ENCODE results near the gene GDF10.

GDF10 gene

GRCh38 chr10:47356708-47357107, 56.7 kb downstream of the GDF10 start:
- H3K36me3 ChIP-seq = no peaks in the 10 kb centered on the region
- no peak overlapping the region for H3K4me3 ChIP-seq (ENCODE audit: low read depth, low read length)
- no peaks in the 10 kb centered on the region for H3K9me3 ChIP-seq
- H3K27me3 ChIP-seq = no peaks in the 10 kb centered on the region
- TF ChIP-seq CTCF (IDR thresholded peaks at IDR 0.05; ENCODE audit: low read depth, low read length) = no peak
- H3K4me1 ChIP-seq = no peaks in the 10 kb centered on the region
- no peak for DNase-seq

GRCh38 chr10:47357131-47357582, 57.2 kb downstream of the GDF10 start:
- no peaks in the 10 kb centered on the region for H3K4me1 ChIP-seq
- H3K9me3 ChIP-seq = no peaks in the 10 kb centered on the region
- no peak overlapping the region for H3K4me3 ChIP-seq (ENCODE audit: low read depth, low read length)
- DNase-seq = no peak
- no peaks in the 10 kb centered on the region for H3K27me3 ChIP-seq
- no peak for TF ChIP-seq CTCF (IDR thresholded peaks at IDR 0.05; ENCODE audit: low read depth, low read length)
- no peaks in the 10 kb centered on the region for H3K36me3 ChIP-seq

DNA sequence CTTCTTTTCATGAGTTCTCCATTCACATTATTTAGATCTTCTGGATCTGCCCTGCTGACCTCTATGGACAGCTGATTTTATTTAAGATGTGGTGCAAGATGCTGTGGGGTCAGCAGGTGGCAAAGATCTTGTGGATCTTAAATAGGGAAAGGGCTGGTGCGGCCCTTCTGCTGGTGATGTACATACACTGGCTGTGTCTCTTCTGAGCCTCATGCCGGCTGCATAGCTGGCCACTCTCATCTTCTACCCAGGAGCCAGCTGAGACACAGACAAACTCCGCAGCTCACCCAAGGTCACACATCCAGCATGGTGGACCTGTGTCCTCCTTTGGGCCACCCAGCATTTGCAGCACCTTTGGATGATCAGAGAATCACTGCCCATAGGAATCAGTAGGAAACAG, 57.9 kb downstream of the GDF10 start:
- H3K36me3 ChIP-seq = no peaks in the 10 kb centered on the region
- H3K27me3 ChIP-seq = no peaks in the 10 kb centered on the region
- no peaks in the 10 kb centered on the region for H3K4me1 ChIP-seq
- no peaks in the 10 kb centered on the region for H3K9me3 ChIP-seq
- no peak overlapping the region for H3K4me3 ChIP-seq (ENCODE audit: low read depth, low read length)
- no peak for TF ChIP-seq CTCF (IDR thresholded peaks at IDR 0.05; ENCODE audit: low read depth, low read length)
- no peak for DNase-seq

- Histone ChIP-seq H3K4me3 (ENCODE audit: low read depth, low read length) (no peak overlapping the region), H3K36me3 (no peaks in the 10 kb centered on the region), H3K27me3 (no peaks in the 10 kb centered on the region), H3K4me1 (no peaks in the 10 kb centered on the region), H3K9me3 (no peaks in the 10 kb centered on the region)
- TF ChIP-seq CTCF (IDR thresholded peaks at IDR 0.05; ENCODE audit: low read depth, low read length) = no peak
- DNase-seq = no peak
Observed at GRCh38 chr10:47358457-47358856, 58.5 kb downstream of the GDF10 start.

DNA sequence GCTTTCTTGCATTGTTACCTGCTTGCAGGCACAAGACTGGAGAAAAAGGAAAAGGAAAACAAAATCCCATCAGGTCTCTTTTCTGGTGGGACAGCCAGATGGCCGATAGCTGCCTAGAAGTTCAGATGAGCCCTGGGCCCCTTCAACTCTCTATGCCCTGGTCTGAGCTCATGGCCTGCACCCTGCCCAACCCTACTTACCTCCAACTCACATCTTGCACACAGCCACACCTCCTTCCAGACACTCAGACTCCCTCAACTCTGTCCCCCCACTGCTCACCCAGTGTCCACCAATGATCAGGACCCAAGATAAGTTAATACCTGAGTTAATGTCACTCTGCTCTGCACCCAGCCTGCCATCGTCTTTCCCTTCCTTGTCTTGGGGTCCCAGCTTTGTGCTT, 59.1 kb downstream of the GDF10 start:
- Histone ChIP-seq H3K36me3 (no peaks in the 10 kb centered on the region), H3K9me3 (no peaks in the 10 kb centered on the region), H3K4me3 (ENCODE audit: low read depth, low read length) (no peak overlapping the region), H3K4me1 (no peaks in the 10 kb centered on the region), H3K27me3 (no peaks in the 10 kb centered on the region)
- no peak for DNase-seq
- TF ChIP-seq CTCF (IDR thresholded peaks at IDR 0.05; ENCODE audit: low read depth, low read length) = no peak

DNA sequence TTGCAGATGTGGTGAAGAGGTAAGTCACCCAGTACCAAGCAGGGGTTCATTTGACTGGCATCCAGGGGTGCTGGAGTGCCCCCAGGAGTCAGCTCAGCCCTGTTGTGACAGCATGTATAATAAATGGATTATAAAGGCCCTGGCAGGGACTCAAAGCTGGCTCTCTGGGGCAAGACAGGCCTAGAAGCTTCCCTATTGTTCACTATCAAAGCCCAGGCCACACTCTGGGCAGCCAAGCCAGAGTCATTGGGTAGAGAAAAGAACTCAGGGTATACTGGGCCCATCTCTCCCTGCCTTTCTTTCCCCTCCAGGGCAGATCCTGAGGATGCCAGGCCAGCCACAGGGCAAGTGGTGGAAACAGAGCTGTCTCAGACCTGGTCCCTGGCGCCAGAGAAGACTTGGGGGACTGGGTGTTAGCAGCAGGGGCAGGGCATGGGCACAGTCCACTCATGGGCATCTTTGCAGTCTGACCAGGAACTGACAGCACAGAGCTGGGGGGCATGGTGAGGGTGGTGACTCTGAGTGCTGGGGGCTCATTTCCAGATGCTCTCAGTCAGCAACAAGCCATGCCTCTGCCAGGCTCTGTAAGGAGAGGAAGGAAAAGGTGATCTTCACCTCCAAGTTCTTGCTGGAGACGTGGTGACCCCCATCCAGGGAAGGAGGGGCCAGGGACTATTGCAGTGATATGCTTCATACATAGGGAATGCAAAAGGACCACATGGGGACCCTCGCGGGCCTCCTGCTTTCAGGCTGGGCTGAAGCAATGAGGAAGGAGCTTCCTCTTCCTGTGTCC, 59.8 kb downstream of the GDF10 start:
- Histone ChIP-seq H3K27me3 (no peaks in the 10 kb centered on the region), H3K9me3 (no peaks in the 10 kb centered on the region), H3K36me3 (no peaks in the 10 kb centered on the region), H3K4me1 (no peaks in the 10 kb centered on the region), H3K4me3 (ENCODE audit: low read depth, low read length) (no peak overlapping the region)
- no peak for TF ChIP-seq CTCF (IDR thresholded peaks at IDR 0.05; ENCODE audit: low read depth, low read length)
- DNase-seq = no peak
